ENCODE data around the gene SMARCD1. TPM values are rescaled to one million over a fixed set of nuclear protein-coding genes. Genes with fewer than 3 reads are reported as not detected.

The SMARCD1 gene
- total RNA-seq, 2 donors from 2014 or later, result 18.3 to 27.7 TPM

DNA sequence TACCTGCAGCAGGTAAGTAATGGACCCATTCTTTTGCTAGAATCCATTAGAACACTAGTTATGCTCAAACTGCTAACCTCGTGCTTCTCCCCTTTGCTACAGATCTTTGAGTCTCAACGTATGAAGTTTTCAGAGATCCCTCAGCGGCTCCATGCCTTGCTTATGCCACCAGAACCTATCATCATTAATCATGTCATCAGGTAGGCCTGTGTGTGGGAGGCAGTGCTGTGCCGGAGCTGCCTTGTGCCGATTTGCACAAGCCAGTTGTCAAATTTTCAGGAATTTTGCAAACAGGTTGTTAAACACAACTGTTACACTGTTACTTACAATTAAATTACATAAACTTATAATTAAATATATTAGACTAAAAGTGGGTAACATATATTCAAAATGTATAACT, 5.2 kb downstream of the SMARCD1 start:
- intact Hi-C loops (cut with DNase I), result no loop called here
- ATAC-seq (no peak), DNase-seq (no peak)

DNA sequence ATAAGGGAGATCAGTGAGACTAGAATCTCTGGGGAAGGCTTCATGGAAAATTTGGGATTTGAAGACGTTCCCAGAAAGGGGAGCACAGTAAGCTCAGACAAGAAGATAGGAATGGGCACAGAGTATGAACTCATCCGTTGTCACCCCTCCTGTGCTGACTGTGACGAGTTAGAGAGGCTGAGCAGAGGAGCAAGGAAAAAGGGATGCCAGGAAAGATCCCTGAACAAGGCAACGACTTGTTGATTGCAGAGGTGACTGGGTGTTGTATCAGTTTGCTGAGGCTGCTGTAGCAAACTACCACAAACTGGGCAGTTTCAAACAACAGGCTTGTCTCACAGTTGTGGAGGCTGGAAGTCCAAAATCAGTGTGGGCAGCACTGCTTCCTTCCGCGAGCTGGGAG, 12.8 kb downstream of the SMARCD1 start:
- intact Hi-C loops (cut with DNase I), result no loop called here
- no peak for ATAC-seq
- DNase-seq, result no peak

DNA sequence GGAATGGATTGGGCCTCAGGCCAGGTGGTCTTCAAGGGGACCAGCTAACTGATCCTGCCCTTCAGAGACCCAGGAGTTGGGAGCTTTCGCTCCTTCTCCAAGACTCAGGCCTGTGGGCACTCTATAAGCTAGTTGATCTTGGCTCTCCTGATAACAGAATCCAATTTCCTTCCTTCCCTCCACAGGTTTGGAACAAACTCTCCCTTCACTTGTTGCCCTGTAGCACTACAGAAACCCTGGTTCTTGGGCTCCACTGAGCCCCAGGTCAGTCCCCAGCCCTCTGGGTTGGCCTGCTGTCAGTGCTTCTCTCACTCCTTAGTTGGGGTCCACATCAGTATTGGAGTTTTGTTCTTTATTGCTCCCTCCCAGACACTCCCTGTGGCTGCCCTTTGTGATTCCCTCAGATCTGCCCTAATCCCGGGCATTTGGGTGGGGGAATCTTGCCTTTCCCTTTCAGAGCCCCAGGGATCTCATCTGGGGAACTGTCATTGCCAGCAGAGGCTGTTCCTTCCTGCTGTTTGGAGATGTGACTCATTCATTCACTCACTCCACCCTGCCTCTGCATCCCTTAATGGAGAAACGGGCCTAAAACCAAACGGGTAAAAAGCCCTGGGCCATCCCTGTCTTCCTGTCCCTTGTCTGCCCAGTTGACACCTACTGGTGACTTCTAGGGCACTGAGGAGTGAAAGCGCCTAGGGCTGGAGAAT, 14.3 kb downstream of the SMARCD1 start:
- no peak for DNase-seq
- intact Hi-C loops (cut with DNase I), result no loop called here
- ATAC-seq, result peak in 1 of 2 donors; percentile 9

DNA sequence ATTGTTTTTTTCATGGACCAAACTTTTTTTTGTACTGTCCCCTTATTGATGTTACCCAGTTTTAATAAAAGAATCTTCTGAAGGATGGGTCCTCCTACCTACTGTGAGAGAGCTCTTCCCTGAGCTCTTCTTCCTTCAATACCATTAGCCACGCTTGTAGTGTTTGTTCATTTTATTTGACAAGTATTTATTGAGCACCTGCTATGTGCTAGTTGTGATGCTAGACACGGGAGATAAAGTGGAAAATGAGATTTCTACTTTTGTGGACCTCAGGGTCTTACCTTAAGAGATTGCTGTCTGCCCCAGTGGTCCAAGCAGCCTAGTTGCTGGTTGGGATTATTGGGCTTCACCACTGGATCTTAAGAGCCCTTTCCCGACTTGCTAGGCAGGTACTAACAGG, 15.4 kb downstream of the SMARCD1 start:
- DNase-seq (no peak), ATAC-seq (no peak)
- intact Hi-C loops (cut with DNase I), result no loop called here

DNA sequence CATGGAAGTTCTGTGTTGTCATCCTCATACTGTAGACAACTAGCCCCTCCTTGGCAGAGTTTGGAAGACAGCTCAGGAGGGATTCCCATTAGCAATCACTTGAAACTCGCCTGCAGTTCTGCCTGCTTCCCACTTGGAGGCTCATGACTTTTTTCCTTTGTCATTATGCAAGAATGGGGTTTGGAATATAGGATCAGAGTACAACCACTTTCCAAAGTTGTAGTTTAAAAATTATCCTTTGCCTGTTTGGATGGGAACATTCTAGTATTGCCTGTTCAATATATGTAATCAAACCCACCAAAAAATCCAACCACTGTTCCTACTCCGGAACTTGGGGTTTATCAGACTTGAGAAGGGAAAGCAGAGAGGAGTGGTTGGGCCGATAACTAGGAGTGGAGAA, 16.5 kb downstream of the SMARCD1 start:
- DNase-seq (no peak), ATAC-seq (peak in 1 of 2 donors; percentile 7)
- intact Hi-C loops (cut with DNase I), result no loop called here

DNA sequence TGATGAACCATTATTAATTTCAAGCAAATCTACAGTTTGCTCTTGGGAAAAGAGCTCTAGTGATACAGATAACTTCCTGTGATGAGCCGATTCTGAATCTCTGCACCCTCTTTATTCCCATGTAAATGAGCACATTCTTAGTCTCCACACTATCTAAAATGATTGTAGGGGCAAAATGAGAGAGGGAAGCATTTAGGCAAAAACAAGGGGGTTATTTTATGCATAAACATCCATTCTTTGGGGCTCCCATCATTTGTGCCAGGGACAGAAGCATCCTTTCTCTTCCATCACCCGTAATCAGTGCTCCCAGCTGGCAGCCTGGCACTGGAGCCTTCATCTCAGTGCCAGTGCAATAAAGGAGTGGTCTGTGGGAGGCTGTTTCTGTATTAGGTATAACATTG, 17.0 kb downstream of the SMARCD1 start:
- intact Hi-C loops (cut with DNase I), result no loop called here
- peak in 1 of 2 donors; percentile 17 for ATAC-seq
- DNase-seq, result no peak

DNA sequence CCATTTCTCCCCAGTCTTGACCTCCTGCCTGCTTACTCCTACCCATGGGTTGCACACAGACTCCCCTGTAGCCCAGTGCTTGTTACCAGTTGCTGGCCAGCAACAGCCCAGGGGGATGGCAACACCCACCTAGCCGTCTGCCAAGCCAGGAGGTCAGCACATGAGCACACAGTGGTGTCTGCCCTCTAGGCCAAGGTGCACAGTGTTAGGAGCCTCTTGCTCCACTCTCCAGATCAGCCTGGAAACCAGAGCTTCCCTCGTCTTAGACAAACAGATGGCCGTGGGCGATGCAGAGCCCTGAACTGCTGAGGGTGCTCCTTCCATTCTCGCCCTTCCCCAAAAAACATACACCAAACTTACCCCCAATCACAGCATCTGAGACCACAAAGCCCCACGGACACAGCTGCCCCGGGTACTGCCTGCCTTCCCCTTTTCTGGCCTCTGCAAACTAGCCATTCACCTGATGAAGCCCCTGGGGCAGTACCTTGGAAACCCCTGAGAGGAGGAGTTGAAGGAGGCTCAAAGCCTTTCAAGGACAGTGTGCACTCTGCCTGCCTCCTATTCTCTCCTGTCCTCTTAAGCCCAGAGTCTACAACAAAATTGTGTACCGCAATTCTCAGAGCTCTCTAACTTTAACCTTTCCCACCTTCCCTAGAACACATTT, 17.6 kb downstream of the SMARCD1 start:
- ATAC-seq (peak; percentile 8 to 60), DNase-seq (no peak)
- intact Hi-C loops (cut with DNase I), result no loop called here

DNA sequence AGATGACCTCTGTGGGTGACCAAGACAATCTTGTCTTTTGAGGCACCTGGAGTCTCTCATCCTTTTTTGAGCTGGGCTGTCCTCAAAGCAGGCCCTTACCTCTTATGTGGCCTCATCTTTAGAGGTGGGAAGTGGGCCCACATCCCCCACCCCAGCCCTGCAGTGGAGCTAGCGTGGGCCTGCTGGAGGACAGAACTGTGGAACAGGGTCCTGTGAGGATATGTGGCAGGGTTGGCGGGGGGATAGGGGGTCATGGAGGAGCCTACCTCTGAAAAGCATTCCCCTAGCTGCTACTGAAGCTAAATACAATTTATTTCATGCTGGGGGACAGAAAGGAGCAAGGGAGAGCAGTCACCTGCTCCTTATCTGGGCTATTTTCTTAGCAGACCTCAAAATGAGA, 18.2 kb downstream of the SMARCD1 start:
- ATAC-seq (no peak), DNase-seq (no peak)
- intact Hi-C loops (cut with DNase I), result no loop called here

DNA sequence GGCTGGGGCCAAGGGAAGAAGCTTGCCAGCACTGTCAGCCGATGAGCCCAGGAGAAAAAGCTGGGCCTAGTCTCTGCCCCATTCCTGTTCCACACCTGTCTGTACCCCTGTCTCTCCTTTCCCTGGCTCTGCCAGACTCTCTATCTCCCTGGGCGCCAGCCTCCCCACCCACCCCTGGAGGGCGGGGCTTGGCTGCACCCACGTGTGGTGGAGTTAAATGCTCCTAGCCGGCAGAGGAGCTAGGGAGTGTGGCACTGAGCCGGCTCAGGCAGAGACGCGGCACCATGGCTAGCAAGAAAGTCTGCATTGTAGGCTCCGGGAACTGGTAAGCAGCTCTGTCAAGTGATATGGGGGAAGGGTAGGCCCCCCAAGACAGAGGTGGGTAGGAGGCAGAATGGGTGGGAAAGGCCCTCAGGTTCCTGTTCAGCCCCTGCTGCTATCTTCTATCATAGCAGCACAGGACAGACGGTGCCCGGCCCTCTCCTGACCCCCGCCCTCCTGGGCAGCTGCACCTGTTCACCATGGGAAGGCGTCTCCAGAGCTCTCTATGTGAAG, 18.7 kb downstream of the SMARCD1 start, which contains the start of gene GPD1:
GPD1 (plus strand) TSS at position 242 of the 555 bp plus-strand sequence; CDS start at position 285, 43 bp downstream.
- ATAC-seq, result peak; percentile 84 to 89
- peak; percentile 69 for DNase-seq
- intact Hi-C loops (cut with DNase I), result no loop called here

DNA sequence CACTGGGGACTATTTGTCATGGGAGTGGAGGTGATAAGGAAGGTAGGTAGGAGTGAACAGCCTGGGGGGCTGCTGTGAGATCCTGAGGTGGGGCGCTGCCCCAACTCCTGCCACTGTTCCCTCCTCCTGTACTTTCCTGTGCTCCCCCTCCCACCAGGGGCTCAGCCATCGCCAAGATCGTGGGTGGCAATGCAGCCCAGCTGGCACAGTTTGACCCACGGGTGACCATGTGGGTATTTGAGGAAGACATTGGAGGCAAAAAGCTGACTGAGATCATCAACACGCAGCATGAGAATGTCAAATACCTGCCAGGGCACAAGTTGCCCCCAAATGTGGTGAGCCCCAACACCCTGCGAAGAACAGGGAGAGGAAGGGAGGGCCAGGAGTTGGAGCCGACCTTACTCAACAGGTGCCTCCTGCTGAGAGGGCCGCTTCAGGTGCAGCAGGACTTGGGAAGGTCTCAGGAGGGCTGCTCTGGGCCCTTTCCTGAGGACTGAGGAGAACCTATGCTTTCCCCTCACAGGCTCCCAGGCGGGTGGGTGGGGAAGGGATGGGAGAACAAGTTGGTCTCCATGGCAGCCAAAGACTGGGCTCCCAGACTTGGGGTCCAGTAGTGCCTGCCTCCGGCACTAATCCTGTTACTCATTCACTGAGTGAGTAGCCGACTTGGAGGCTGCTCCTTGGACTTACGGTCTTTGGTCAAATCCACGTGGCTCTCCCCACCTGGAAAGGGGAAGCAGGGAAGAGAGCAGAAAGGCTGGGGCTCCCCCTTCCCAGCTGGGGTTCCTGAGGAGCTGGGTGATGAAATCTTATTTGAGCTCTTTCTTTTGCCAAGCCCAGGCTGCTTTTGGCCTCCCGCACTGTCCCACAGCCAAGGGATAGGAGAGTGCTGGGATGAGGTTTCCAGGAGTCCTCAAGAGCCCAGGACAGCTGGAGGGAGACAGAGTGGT, 19.6 kb downstream of the SMARCD1 start:
- intact Hi-C loops (cut with DNase I), result no loop called here
- no peak for ATAC-seq

DNA sequence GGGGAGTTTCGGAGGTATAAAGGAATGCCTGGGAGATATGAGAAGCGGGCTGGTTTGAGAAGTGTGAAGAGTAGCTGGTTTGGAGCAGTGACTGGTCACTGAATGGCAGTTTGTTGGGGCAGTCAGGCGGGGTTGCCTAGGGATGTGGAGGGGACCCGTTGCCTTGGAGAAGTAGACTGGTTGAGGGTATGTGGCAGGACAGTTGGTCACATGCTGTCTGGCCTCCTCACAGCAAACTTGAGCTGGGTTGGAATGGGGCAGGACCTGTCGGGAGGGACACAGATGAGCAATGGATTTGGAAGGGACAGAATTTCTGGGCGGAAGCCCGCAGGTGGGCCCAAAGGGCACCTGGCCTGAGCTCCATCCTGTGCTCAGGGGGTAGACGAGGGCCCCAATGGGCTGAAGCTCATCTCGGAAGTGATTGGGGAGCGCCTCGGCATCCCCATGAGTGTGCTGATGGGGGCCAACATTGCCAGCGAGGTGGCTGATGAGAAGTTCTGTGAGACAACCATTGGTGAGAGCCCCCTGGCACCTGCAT, 20.8 kb downstream of the SMARCD1 start:
- intact Hi-C loops (cut with DNase I), result no loop called here

More for the DNA sequence above, 19.6 kb downstream of the SMARCD1 start:
- no peak for DNase-seq

DNA sequence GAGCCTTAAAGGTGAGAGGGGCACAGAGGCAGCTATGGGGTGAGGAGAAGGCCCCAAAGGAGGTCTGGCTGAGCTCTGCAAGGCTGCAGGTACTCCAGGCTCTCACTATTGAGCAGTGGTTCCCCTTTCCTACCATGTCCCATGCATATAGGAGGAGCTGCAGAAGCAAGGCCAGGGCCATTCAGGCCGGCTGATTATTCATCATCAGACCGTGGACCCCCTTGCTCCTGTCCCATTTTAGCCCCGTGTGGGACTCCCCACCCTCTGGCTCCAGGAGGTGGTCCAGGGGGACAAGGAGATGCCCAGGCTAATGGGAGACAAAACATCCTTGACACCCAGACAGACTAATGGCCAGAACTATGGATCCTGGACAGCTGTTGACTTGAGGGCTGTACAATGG, 21.8 kb downstream of the SMARCD1 start:
- ATAC-seq, result no peak
- intact Hi-C loops (cut with DNase I), result no loop called here
- no peak for DNase-seq

More for the DNA sequence above, 20.8 kb downstream of the SMARCD1 start:
- DNase-seq (no peak), ATAC-seq (no peak)

DNA sequence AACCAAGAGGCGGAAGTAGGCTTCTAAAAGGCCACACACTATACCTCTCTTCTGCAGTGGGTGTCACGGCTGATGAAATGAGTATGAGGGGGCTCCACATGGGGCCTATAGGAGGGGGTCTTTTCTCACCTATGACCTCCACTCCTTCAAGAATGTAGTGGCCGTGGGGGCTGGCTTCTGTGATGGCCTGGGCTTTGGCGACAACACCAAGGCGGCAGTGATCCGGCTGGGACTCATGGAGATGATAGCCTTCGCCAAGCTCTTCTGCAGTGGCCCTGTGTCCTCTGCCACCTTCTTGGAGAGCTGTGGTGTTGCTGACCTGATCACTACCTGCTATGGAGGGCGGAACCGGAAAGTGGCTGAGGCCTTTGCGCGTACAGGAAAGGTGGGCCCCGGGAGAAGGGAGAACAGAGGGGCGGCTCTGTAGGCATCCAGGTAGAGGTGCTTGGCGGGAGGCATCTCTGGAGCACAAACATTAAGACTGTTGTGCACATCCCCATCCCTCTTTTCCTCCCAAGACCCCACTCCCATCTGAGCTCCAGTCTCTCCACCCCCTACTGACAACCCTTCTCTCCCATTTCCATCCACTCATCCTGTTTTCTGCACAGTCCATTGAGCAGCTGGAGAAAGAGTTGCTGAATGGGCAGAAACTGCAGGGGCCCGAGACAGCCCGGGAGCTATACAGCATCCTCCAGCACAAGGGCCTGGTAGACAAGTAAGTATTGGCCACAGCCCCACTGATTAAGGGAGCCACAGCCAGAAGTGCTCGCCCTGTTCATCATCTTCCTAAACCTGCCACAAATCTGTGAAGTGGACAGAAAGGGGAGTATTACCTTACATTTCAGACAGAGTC, 22.5 kb downstream of the SMARCD1 start:
- DNase-seq (no peak), ATAC-seq (no peak)
- intact Hi-C loops (cut with DNase I), result no loop called here

DNA sequence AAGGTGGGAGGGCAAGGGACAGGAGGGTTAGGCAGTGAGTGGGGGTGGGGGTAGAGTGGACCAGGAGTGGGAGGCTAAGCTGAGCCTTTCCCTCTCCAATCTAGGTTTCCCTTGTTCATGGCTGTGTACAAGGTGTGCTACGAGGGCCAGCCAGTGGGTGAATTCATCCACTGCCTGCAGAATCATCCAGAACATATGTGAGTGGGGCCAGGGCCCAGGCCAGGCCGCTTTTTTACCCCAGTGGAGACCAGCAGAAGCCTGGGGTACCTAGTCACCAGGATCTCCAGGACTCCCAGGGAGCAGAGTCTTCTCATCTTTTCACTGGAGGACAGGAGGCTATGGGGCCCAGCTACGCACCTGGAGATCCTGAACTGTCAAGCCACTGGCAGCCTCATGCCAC, 24.2 kb downstream of the SMARCD1 start:
- intact Hi-C loops (cut with DNase I), result no loop called here
- no peak for DNase-seq
- ATAC-seq, result no peak

DNA sequence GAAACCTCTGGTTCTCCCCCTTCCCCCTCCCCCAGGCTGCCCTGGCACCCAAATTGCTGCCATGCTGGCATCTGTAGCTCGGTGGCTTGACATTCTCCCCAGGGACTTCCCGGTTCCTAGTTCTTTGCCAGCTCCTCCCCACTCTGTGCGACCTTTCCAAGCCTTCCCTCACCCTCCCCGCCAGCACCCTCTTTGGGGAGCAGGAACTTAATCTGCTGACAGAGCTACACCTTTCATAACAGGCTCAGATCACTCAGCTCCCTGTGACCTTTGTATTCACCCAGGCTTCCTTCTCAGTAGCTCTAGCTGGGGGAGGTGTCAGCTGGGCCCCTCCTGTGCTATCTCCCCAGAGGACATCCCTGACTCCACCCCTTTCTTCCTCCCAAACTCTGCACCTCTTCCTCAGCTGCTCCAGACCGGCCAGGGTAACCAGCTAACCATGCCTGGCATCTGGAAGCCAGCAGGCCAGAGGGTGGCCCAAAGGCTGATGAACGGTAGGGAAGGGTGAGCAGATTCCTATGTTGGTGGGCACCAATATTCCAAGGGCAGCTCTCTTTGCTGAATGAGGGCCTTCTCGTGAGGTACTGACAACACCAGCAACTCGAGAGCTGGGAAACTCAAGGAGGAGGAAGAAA, 25.1 kb downstream of the SMARCD1 start:
- peak; percentile 56 for DNase-seq
- intact Hi-C loops (cut with DNase I), result no loop called here
- ATAC-seq, result peak in 1 of 2 donors; percentile 1

DNA sequence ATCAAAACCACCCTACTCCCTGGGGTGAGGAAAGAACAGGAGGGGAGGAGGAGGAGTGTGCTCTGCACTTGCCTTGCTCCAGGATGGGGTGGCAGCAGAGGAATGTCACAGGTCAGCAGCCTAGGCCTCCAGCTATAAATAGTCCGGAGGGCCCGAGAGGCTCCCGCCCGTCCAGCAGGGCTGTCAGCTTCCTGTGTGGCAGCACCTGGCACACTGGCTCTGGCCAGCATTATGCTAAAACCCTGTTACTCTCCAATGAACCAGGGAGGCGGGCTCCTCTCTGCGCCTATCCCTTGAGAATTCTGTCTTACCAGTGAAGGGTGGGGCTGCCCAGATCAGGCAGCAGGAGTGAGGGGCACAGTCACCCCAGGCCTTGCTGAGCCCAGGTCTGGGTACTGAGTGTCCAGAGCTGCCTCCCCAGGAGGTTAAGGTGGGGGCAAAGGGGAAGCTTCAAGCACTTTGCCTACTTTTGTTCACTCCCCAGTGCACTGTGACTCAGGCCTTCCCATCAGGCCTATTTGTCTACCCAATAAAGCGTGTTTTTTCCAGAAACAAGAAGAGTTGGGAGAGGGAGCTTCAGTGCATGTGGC, 25.7 kb downstream of the SMARCD1 start:
- intact Hi-C loops (cut with DNase I), result no loop called here
- DNase-seq (peak; percentile 66), ATAC-seq (peak; percentile 28 to 35)

DNA sequence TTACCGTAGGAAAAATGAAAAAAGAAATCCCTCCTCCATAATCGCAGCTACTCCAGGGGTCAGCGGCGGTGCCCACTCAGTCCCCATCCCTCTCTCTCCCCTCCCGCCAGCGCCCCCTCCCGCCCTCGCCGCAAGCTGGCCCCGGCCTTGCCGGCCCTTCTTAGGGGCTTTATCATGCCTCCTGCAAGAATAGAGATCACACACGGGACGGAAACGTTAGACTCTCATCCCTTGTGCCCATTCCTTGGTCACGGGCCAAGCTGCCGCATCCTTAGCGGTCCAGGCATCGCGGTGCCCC, 26.2 kb downstream of the SMARCD1 start:
- intact Hi-C loops (cut with DNase I), result no loop called here
- DNase-seq, result no peak
- peak; percentile 1 for ATAC-seq

All from left cardiac atrium (tissue), 4 donors.